8988T (cell line): ENCODE results near the gene MINDY2.
"Not testable (repeated sequence)": the region's sequence is repeated elsewhere in the genome, so short reads cannot be mapped to it uniquely, and the experiment has no call there.

Experiments used
- DNase-seq: peaks from one replicate; pipeline ENCODE4 v3.0.0; 2011

The MINDY2 gene

GRCh38 chr15:58833681-58834426, 62.8 kb downstream of the MINDY2 start:
- not testable (repeated sequence) for DNase-seq

GRCh38 chr15:58839485-58839884, 68.4 kb downstream of the MINDY2 start:
- DNase-seq = no peak

GRCh38 chr15:58840048-58840447, 68.9 kb downstream of the MINDY2 start:
- no peak for DNase-seq

GRCh38 chr15:58842713-58843396, 71.8 kb downstream of the MINDY2 start:
- no peak for DNase-seq

GRCh38 chr15:58851205-58851604, 80.1 kb downstream of the MINDY2 start:
- not testable (repeated sequence) for DNase-seq

- DNase-seq = no peak
These were observed 81.2 kb downstream of the MINDY2 start for GRCh38 chr15:58852347-58852746.

- no peak for DNase-seq
These were observed 83.5 kb downstream of the MINDY2 start for GRCh38 chr15:58854593-58854992.

- DNase-seq = no peak
These were observed 85.0 kb downstream of the MINDY2 start for GRCh38 chr15:58856086-58856485.

- DNase-seq = not testable (repeated sequence)
These were observed 85.5 kb downstream of the MINDY2 start for GRCh38 chr15:58856621-58857020.

- DNase-seq = no peak
These were observed 91.2 kb downstream of the MINDY2 start for GRCh38 chr15:58862326-58862725.

GRCh38 chr15:58864602-58865424, 93.7 kb downstream of the MINDY2 start:
- DNase-seq = no peak

- no peak for DNase-seq
These were observed 94.4 kb downstream of the MINDY2 start for GRCh38 chr15:58865425-58865880.

GRCh38 chr15:58867926-58868325, 96.8 kb downstream of the MINDY2 start:
- no peak for DNase-seq

- DNase-seq = no peak
These were observed 99.3 kb downstream of the MINDY2 start for GRCh38 chr15:58870451-58870850.

GRCh38 chr15:58873267-58873666, 102.2 kb downstream of the MINDY2 start:
- no peak for DNase-seq

GRCh38 chr15:58875343-58875742, 104.2 kb downstream of the MINDY2 start:
- no peak for DNase-seq

- no peak for DNase-seq
These were observed 105.4 kb downstream of the MINDY2 start for GRCh38 chr15:58876306-58877106.

- DNase-seq = no peak
These were observed 107.1 kb downstream of the MINDY2 start for GRCh38 chr15:58877999-58878825.

GRCh38 chr15:58880320-58880719, 109.2 kb downstream of the MINDY2 start:
- DNase-seq = no peak

GRCh38 chr15:58882243-58882642, 111.1 kb downstream of the MINDY2 start:
- no peak for DNase-seq

- DNase-seq = not testable (repeated sequence)
These were observed 112.8 kb downstream of the MINDY2 start for GRCh38 chr15:58883926-58884325.

GRCh38 chr15:58886921-58887320, 115.8 kb downstream of the MINDY2 start:
- DNase-seq = no peak
